Measurements from ENCODE around the gene NIT2.

DNA sequence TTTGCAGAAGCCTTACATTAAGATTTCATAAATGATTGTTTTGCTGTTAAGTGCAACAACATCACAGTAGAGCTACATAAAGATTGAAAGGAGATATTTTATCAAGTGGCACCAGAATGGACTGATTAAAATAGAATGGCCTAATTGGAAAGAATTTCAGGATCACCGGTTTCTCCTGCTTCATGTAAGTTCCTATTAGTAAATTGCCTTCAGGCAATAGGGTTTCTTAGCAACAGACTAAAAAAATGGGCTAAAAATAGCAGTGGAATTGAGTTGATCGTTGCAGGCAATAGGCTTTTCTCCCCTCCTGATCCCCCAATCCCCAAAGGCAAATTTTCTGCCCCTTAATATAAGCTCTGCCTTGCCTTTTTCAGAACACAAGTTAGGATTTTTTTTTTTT, 67.7 kb downstream of the NIT2 start:
- TF ChIP-seq, protein P1, sequence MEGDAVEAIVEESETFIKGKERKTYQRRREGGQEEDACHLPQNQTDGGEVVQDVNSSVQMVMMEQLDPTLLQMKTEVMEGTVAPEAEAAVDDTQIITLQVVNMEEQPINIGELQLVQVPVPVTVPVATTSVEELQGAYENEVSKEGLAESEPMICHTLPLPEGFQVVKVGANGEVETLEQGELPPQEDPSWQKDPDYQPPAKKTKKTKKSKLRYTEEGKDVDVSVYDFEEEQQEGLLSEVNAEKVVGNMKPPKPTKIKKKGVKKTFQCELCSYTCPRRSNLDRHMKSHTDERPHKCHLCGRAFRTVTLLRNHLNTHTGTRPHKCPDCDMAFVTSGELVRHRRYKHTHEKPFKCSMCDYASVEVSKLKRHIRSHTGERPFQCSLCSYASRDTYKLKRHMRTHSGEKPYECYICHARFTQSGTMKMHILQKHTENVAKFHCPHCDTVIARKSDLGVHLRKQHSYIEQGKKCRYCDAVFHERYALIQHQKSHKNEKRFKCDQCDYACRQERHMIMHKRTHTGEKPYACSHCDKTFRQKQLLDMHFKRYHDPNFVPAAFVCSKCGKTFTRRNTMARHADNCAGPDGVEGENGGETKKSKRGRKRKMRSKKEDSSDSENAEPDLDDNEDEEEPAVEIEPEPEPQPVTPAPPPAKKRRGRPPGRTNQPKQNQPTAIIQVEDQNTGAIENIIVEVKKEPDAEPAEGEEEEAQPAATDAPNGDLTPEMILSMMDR (IDR thresholded peaks at IDR 0.05): no peak
- no peak for TF ChIP-seq POLR2A (IDR thresholded peaks at IDR 0.05)

Measured in lower leg skin (tissue), 3 donors.